HepG2 (cell line): ENCODE measurements around the gene TAS2R40. TPM values are rescaled to one million over a fixed set of nuclear protein-coding genes. Genes with fewer than 3 reads are reported as not detected.

Source experiments
- CTCF ChIP-seq: sonication (generic); formaldehyde crosslinking; IDR thresholded peaks from 2 replicates; pipeline ENCODE4 v1.5.0; 2020; ENCODE audit warnings: mild to moderate bottlenecking, missing genetic modification reagents, moderate library complexity
- ZFX ChIP-seq: sonication (generic); formaldehyde crosslinking; IDR thresholded peaks from 2 replicates; pipeline ENCODE4 v1.4.0; 2020; ENCODE audit warnings: mild to moderate bottlenecking, low read depth, missing genetic modification reagents, moderate library complexity
- polyA plus RNA-seq, 8 experiments: library from polyadenylated mRNA; depleted of rRNA in 3 of 8; stranded (reverse) in 7 of 8; unstranded in 1 of 8; fragments of >200 nt; fragmentation: Illumina TruSeq in 4 of 8; extraction: Trizol in 4 of 8; gene quantifications; 2 replicates each; pipeline versions ENCODE4 v1.2.1 to v1.2.3, GENCODE V29; 2011 to 2016; ENCODE audit warnings: low read depth in 4 of 8, missing spikeins in 1 of 8, mixed read lengths in 1 of 8; ENCODE audit not compliant: insufficient read depth in 1 of 8
- total RNA-seq, 5 experiments: library from RNA; depleted of rRNA; stranded (reverse); fragments of >200 nt; fragmentation: Illumina TruSeq; extraction: Trizol; gene quantifications; 2 replicates each; pipeline ENCODE4 v1.2.3, GENCODE V29; 2016; ENCODE audit warnings: low read depth in 1 of 5
- TF ChIP-seq, protein P1 (sequence below), 2 experiments: sonication (generic) in 1 of 2; formaldehyde crosslinking in 1 of 2; IDR thresholded peaks; 2 replicates each; pipeline versions ENCODE4 v1.6.1 to v1.9.0; 2014 to 2022; ENCODE audit warnings: antibody characterized with exemption in 1 of 2, borderline replicate concordance in 1 of 2, inconsistent platforms in 1 of 2, low read depth in 1 of 2, missing genetic modification reagents in 1 of 2

The TAS2R40 gene
- total and polyA plus RNA-seq, 2 of the 13 experiments (the other 11 are each of a cell fraction or from before 2014, with no cell fraction given), result not detected

DNA sequence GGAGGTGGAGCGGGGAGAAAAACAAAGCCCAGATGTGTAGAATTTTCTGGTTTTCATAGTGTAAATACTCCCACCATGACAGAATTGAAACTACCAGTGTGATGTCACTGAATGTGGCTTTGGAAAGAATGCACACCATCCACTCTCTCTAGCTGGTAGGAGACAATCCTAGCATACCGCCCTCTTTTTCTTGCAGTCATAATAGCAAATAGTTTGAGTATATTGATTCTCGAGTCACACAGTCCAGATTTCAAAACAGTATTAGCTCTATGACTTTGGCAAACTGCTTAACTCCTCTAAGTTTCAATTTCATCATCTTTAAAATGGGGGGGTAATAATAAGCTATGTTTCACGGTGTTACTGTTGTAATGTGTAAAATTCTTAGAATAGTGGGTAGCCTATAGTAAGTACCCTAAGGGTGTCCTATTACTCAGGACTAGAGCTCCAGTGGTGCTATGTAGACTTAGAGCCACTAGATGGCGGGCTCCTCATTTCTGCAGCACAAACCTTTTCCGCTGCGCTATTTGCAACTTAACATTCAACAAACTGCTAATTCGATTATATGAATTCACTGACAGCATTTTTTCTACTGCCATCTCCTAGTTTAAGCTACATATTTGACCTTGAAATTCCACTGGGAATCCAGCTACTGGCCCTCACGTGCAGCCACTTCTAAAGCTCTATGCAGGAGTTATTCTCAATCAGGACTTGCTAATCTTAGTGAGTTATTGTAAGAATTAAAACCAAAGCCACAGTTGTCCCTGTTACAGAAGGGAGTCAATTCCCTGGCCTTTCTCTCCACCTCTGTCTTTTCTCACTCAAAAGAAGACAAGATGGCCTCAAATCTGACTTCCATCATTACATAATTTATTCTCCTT is 18.7 kb downstream of the TAS2R40 start (continued):
- TF ChIP-seq CTCF (CRISPR knock-in tag) (peak; percentile 85), ZFX (CRISPR knock-in tag) (no peak)
- TF ChIP-seq, protein P1, sequence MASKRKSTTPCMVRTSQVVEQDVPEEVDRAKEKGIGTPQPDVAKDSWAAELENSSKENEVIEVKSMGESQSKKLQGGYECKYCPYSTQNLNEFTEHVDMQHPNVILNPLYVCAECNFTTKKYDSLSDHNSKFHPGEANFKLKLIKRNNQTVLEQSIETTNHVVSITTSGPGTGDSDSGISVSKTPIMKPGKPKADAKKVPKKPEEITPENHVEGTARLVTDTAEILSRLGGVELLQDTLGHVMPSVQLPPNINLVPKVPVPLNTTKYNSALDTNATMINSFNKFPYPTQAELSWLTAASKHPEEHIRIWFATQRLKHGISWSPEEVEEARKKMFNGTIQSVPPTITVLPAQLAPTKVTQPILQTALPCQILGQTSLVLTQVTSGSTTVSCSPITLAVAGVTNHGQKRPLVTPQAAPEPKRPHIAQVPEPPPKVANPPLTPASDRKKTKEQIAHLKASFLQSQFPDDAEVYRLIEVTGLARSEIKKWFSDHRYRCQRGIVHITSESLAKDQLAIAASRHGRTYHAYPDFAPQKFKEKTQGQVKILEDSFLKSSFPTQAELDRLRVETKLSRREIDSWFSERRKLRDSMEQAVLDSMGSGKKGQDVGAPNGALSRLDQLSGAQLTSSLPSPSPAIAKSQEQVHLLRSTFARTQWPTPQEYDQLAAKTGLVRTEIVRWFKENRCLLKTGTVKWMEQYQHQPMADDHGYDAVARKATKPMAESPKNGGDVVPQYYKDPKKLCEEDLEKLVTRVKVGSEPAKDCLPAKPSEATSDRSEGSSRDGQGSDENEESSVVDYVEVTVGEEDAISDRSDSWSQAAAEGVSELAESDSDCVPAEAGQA (IDR thresholded peaks at IDR 0.05; ENCODE audit: low read depth), result no peak
- TF ChIP-seq, protein P1 (CRISPR knock-in tag; IDR thresholded peaks at IDR 0.05; ENCODE audit: borderline replicate concordance), result no peak
